ENCODE measurements around the gene NUCKS1. TPM values are rescaled to one million over a fixed set of nuclear protein-coding genes. Genes with fewer than 3 reads are reported as not detected.

Gene NUCKS1
- total RNA-seq, 1 experiment from 2014 or later: 210 TPM

- in situ Hi-C loops (cut with HindIII; ENCODE audit: low pct_unique_long_range_greater_than_20kb, low sequenced_read_pairs): no loop called here
- no TSS peak for BruUV-seq (replicated peaks)
- intact Hi-C loops (cut with micrococcal nuclease; ENCODE audit: unreplicated experiment): loop anchor here (2.0 to 5.0 kb wide), 2 partner anchors 37 to 51 kb away; no protein-coding TSS in a partner anchor
- Histone ChIP-seq H3K4me3 (ENCODE audit: low read depth in 2 of 2, low read length in 2 of 2) (no peak overlapping the region), H3K4me1 (ENCODE audit: control insufficient read depth, insufficient read depth, low read length) (peaks cover 2% of the 10 kb centered on the region; the same call in 1 of the 2 replicates), H3K9me3 (ENCODE audit: control insufficient read depth, insufficient read depth, low read depth, low read length) (no peaks in the 10 kb centered on the region), H3K27ac (ENCODE audit: low read length) (no peak overlapping the region), H3K27me3 (ENCODE audit: control insufficient read depth, insufficient read depth, low read length) (no peaks in the 10 kb centered on the region), H3K36me3 (ENCODE audit: control insufficient read depth, insufficient read depth, low read length) (peaks cover 10% of the 10 kb centered on the region)
- DNase-seq (ENCODE audit: low read depth, low spot score) (no peak), ATAC-seq (no peak)
- TF ChIP-seq CTCF (IDR thresholded peaks at IDR 0.05): no peak
- no peak for TF ChIP-seq POLR2AphosphoS5 (IDR thresholded peaks at IDR 0.05; ENCODE audit: low read depth, low read length)
- TF ChIP-seq TCF7L2 (IDR thresholded peaks at IDR 0.05; ENCODE audit: low read depth, low read length): no peak
- TF ChIP-seq SIN3A (IDR thresholded peaks at IDR 0.05; ENCODE audit: borderline replicate concordance, insufficient read depth, low read depth, low read length): no peak
- TF ChIP-seq REST (IDR thresholded peaks at IDR 0.05; ENCODE audit: insufficient read depth in 1 of 2, low read depth in 2 of 2, low read length in 1 of 2): no peak
- ChIA-PET CTCF (interaction anchor here (1.3 to 1.6 kb wide), 2 partner anchors 50 to 52 kb away, joined by 4 to 11 read pairs; no protein-coding TSS in a partner anchor), POLR2A (interaction anchor here (0.6 kb wide), 1 partner anchor 35 kb away, joined by 3 read pairs; no protein-coding TSS in a partner anchor)
Measured at GRCh38 chr1:205709640-205710039, 40.3 kb downstream of the NUCKS1 start.

GRCh38 chr1:205709059-205709398 lies 41.0 kb downstream of the NUCKS1 start:
- Histone ChIP-seq H3K27me3 (ENCODE audit: control insufficient read depth, insufficient read depth, low read length) (no peaks in the 10 kb centered on the region), H3K27ac (ENCODE audit: low read length) (no peak overlapping the region), H3K4me1 (ENCODE audit: control insufficient read depth, insufficient read depth, low read length) (no peaks in the 10 kb centered on the region), H3K36me3 (ENCODE audit: control insufficient read depth, insufficient read depth, low read length) (peaks cover 10% of the 10 kb centered on the region), H3K4me3 (ENCODE audit: low read depth in 2 of 2, low read length in 2 of 2) (no peak overlapping the region), H3K9me3 (ENCODE audit: control insufficient read depth, insufficient read depth, low read depth, low read length) (no peaks in the 10 kb centered on the region)
- no TSS peak for BruUV-seq (replicated peaks)
- intact Hi-C loops (cut with micrococcal nuclease; ENCODE audit: unreplicated experiment): no loop called here
- ATAC-seq (no peak), DNase-seq (ENCODE audit: low read depth, low spot score) (no peak)
- POLR2A ChIA-PET: interaction anchor here (0.6 kb wide), 1 partner anchor 35 kb away, joined by 3 read pairs; no protein-coding TSS in a partner anchor
- in situ Hi-C loops (cut with HindIII; ENCODE audit: low pct_unique_long_range_greater_than_20kb, low sequenced_read_pairs): no loop called here
- CTCF ChIA-PET: interaction anchor here (1.3 to 1.6 kb wide), 2 partner anchors 49 to 51 kb away, joined by 4 to 11 read pairs; no protein-coding TSS in a partner anchor
- TF ChIP-seq POLR2AphosphoS5 (IDR thresholded peaks at IDR 0.05; ENCODE audit: low read depth, low read length): no peak
- no peak for TF ChIP-seq TCF7L2 (IDR thresholded peaks at IDR 0.05; ENCODE audit: low read depth, low read length)
- TF ChIP-seq REST (IDR thresholded peaks at IDR 0.05; ENCODE audit: insufficient read depth in 1 of 2, low read depth in 2 of 2, low read length in 1 of 2): no peak
- no peak for TF ChIP-seq SIN3A (IDR thresholded peaks at IDR 0.05; ENCODE audit: borderline replicate concordance, insufficient read depth, low read depth, low read length)
- TF ChIP-seq CTCF (IDR thresholded peaks at IDR 0.05): no peak
